Smooth muscle cell (in vitro differentiated cells): ENCODE measurements around the gene VSTM5. TPM values are rescaled to one million over a fixed set of nuclear protein-coding genes. Genes with fewer than 3 reads are reported as not detected.

Source experiments
- DNase-seq: peaks from one replicate; lab custom pipeline; 2025; ENCODE audit not compliant: unreplicated experiment; lab: John Stamatoyannopoulos, UW
- H2AFZ ChIP-seq: fragments of 200-600 bp; sonication (generic); 2 replicates; pipeline ENCODE4 v1.6.0; 2016; ENCODE audit warnings: antibody characterized with exemption, low read depth, mild to moderate bottlenecking
- H3F3A ChIP-seq: fragments of 200-600 bp; sonication (generic); 2 replicates; pipeline ENCODE4 v1.6.0; 2017; ENCODE audit warnings: antibody characterized with exemption, low read depth
- H3K27ac ChIP-seq: fragments of 200-600 bp; sonication (generic); 2 replicates; pipeline ENCODE4 v1.5.1; 2016; ENCODE audit warnings: low read depth, mild to moderate bottlenecking
- H3K27me3 ChIP-seq: fragments of 200-600 bp; sonication (generic); 2 replicates; pipeline ENCODE4 v1.6.1; 2016; ENCODE audit warnings: low read depth, mild to moderate bottlenecking
- H3K36me3 ChIP-seq: fragments of 200-600 bp; sonication (generic); 2 replicates; pipeline ENCODE4 v1.5.1; 2016; ENCODE audit warnings: low read depth
- H3K4me1 ChIP-seq: fragments of 200-600 bp; sonication (generic); 2 replicates; pipeline ENCODE4 v1.5.1; 2016; ENCODE audit warnings: low read depth
- H3K4me2 ChIP-seq: fragments of 200-600 bp; sonication (generic); 2 replicates; pipeline ENCODE4 v1.6.0; 2016; ENCODE audit warnings: mild to moderate bottlenecking
- H3K4me3 ChIP-seq: fragments of 200-600 bp; sonication (generic); 2 replicates; pipeline ENCODE4 v1.5.1; 2016; ENCODE audit warnings: mild to moderate bottlenecking
- H3K79me2 ChIP-seq: fragments of 200-600 bp; sonication (generic); 2 replicates; pipeline ENCODE4 v1.6.0; 2016; ENCODE audit warnings: low read depth, mild to moderate bottlenecking
- H3K9ac ChIP-seq: fragments of 200-600 bp; sonication (generic); 2 replicates; pipeline ENCODE4 v1.6.0; 2016; ENCODE audit warnings: low read depth
- H3K9me3 ChIP-seq: fragments of 200-600 bp; sonication (generic); replicated peaks from 2 replicates; pipeline ENCODE4 v1.5.1; 2016; ENCODE audit warnings: low read depth
- H4K20me1 ChIP-seq: fragments of 200-600 bp; sonication (generic); 2 replicates; pipeline ENCODE4 v1.6.0; 2016; ENCODE audit warnings: low read depth
- whole genome bisulfite sequencing: methylation state at CpG from one replicate; pipeline ENCODE4 v1.1.7; 2016; ENCODE audit warnings: low lambda C conversion rate; 5-methylcytosine and 5-hydroxymethylcytosine counted together
- polyA plus RNA-seq: library from polyadenylated mRNA; unstranded; fragments of >200 nt; fragmentation: Nextera tagmentation; extraction: Ambion mirVana; gene quantifications from 2 replicates; pipeline ENCODE4 v1.2.1, GENCODE V29; 2016
- total RNA-seq: library from RNA; depleted of rRNA; stranded (reverse); fragments of >200 nt; gene quantifications from 2 replicates; pipeline ENCODE4 v1.2.3, GENCODE V29; 2014
- TF ChIP-seq, protein P1 (sequence below): fragments of 200-600 bp; sonication (generic); IDR thresholded peaks from 2 replicates; pipeline ENCODE4 v1.5.1; 2017; ENCODE audit warnings: borderline replicate concordance, mild to moderate bottlenecking, antibody characterized with exemption; ENCODE audit not compliant: insufficient read depth, poor library complexity, severe bottlenecking

Gene VSTM5
- total and polyA plus RNA-seq, 2 experiments from 2014 or later = 0.18 to 0.30 TPM

GRCh38 chr11:93784145-93784934 is 66.1 kb downstream of the VSTM5 start, which contains the start of gene MED17:
MED17 (plus strand) TSS chr11:93784282; CDS start chr11:93784514, 232 bp downstream.
- TF ChIP-seq, protein P1, sequence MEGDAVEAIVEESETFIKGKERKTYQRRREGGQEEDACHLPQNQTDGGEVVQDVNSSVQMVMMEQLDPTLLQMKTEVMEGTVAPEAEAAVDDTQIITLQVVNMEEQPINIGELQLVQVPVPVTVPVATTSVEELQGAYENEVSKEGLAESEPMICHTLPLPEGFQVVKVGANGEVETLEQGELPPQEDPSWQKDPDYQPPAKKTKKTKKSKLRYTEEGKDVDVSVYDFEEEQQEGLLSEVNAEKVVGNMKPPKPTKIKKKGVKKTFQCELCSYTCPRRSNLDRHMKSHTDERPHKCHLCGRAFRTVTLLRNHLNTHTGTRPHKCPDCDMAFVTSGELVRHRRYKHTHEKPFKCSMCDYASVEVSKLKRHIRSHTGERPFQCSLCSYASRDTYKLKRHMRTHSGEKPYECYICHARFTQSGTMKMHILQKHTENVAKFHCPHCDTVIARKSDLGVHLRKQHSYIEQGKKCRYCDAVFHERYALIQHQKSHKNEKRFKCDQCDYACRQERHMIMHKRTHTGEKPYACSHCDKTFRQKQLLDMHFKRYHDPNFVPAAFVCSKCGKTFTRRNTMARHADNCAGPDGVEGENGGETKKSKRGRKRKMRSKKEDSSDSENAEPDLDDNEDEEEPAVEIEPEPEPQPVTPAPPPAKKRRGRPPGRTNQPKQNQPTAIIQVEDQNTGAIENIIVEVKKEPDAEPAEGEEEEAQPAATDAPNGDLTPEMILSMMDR = peak; percentile 22
- Histone ChIP-seq H3K9me3 (no peaks in the 10 kb centered on the region), H3K9ac (peak within 1 kb of the TSS; percentile 94), H3K4me1 (peaks cover 21% of the 10 kb centered on the region), H3K36me3 (peaks cover 6% of the 10 kb centered on the region), H3K79me2 (peaks cover 50% of the 10 kb centered on the region), H2AFZ (peak within 1 kb of the TSS; percentile 89), H3K4me2 (peak within 1 kb of the TSS; percentile 96), H3K27ac (peak within 1 kb of the TSS; percentile 92), H3K4me3 (peak within 1 kb of the TSS; percentile 88), H4K20me1 (peaks cover 46% of the 10 kb centered on the region), H3F3A (no peaks in the 10 kb centered on the region), H3K27me3 (no peaks in the 10 kb centered on the region)
- WGBS = under 1% methylated on average over 72 of the region's 72 CpGs
- peak; percentile 63 for DNase-seq

DNA sequence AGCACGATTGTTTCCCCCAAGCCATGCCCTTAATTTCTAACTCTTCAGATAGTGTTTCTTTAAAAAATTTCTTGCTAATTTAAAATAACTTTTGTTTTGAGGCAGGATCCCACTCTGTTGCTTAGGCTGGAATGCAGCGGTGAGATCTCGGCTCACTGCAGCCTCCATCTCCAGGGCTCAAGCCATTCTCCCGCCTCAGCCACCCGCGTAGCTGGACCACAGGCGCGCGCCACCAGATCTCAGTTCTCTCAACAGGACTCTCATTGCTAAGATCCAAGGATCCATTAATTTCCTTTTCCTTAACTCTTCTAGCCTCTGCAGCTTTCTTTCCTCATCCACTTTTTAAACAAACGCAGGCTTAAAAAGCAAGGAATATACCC is 66.7 kb downstream of the VSTM5 start:
- H3K79me2 ChIP-seq = peaks cover 44% of the 10 kb centered on the region
- TF ChIP-seq, protein P1 = no peak
- no peaks in the 10 kb centered on the region for H3K9me3 ChIP-seq
- peaks cover 21% of the 10 kb centered on the region for H3K4me1 ChIP-seq
- H3K4me3 ChIP-seq = peak overlapping the region; percentile 88
- H2AFZ ChIP-seq = peak overlapping the region; percentile 89
- peak overlapping the region; percentile 92 for H3K27ac ChIP-seq
- H3K27me3 ChIP-seq = no peaks in the 10 kb centered on the region
- H3K9ac ChIP-seq = no peak overlapping the region
- no peaks in the 10 kb centered on the region for H3F3A ChIP-seq
- peaks cover 6% of the 10 kb centered on the region for H3K36me3 ChIP-seq
- H4K20me1 ChIP-seq = peaks cover 41% of the 10 kb centered on the region
- DNase-seq = no peak
- peak overlapping the region; percentile 96 for H3K4me2 ChIP-seq
- 4% methylated on average over 10 of the region's 10 CpGs for WGBS

DNA sequence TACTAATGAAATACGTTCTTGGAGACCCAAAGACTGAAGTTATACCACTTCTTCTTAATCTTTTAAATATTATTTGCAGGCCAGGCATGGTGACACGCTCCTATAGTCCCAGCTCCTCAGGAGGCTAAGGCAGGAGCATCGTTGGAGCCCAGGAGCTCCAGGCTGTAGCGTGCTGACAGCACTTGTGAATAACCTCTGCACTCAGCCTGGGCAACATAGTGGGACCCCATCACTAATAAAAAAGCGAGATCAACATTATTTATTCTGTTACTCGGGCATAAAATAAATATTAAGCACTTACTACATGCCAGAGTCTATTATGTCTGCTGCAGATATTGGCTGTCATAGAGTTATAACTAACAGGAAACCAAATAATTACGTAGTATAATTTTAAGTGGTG is 67.1 kb downstream of the VSTM5 start:
- peak overlapping the region; percentile 88 for H3K4me3 ChIP-seq
- no peaks in the 10 kb centered on the region for H3F3A ChIP-seq
- no peak overlapping the region for H3K27ac ChIP-seq
- TF ChIP-seq, protein P1 = no peak
- WGBS = 63% methylated on average over 7 of the region's 7 CpGs
- H2AFZ ChIP-seq = peak overlapping the region; percentile 89
- no peak for DNase-seq
- peak overlapping the region; percentile 96 for H3K4me2 ChIP-seq
- peaks cover 6% of the 10 kb centered on the region for H3K36me3 ChIP-seq
- H3K79me2 ChIP-seq = peaks cover 40% of the 10 kb centered on the region
- H3K9me3 ChIP-seq = no peaks in the 10 kb centered on the region
- no peak overlapping the region for H3K9ac ChIP-seq
- H4K20me1 ChIP-seq = peaks cover 37% of the 10 kb centered on the region
- H3K4me1 ChIP-seq = peaks cover 21% of the 10 kb centered on the region
- H3K27me3 ChIP-seq = no peaks in the 10 kb centered on the region
